Measurements from ENCODE around the gene NIPAL3.

DNA sequence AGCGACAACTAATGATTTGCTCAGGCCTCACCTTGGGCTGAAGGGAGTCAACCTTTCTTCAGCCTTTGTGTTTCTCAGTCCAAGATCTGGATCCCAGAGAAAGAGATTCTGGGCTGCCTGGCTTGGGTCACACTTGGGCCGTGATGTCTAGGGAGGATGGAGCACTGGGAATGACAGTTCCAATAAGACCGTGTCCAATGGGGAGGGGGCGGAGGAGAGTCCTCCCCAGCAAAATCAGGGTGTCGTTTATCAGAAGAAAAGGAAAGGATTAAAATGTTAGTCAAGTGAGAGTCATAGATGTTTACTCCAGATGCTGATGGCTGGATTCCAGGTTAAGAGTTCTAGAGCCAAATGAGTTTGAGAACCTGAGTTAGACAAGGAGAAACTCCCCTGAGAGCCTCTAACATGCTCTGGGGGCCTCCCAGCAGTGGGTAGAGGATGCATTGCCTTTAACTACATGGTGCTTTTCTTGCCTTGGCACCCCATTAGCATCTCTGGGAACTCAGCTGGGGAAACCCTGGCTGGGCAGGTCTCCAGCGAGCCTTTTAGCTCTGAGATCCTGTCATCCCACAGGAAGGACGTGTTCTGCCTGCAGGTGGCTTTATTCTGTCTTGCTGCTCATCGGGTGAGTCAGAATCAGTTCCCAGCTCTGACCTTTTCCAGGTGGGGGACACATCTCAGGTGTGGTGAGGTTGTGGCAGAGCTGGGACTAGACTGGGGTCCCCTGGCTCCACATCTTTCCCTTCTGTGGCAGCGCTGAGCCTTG, 22.2 kb downstream of the NIPAL3 start:
- TF ChIP-seq, protein P1, sequence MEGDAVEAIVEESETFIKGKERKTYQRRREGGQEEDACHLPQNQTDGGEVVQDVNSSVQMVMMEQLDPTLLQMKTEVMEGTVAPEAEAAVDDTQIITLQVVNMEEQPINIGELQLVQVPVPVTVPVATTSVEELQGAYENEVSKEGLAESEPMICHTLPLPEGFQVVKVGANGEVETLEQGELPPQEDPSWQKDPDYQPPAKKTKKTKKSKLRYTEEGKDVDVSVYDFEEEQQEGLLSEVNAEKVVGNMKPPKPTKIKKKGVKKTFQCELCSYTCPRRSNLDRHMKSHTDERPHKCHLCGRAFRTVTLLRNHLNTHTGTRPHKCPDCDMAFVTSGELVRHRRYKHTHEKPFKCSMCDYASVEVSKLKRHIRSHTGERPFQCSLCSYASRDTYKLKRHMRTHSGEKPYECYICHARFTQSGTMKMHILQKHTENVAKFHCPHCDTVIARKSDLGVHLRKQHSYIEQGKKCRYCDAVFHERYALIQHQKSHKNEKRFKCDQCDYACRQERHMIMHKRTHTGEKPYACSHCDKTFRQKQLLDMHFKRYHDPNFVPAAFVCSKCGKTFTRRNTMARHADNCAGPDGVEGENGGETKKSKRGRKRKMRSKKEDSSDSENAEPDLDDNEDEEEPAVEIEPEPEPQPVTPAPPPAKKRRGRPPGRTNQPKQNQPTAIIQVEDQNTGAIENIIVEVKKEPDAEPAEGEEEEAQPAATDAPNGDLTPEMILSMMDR (IDR thresholded peaks at IDR 0.05), result no peak
- no peak for TF ChIP-seq EP300 (IDR thresholded peaks at IDR 0.05; ENCODE audit: low read depth)
